ENCODE data around the gene PNLDC1. TPM values are rescaled to one million over a fixed set of nuclear protein-coding genes. Genes with fewer than 3 reads are reported as not detected.

Gene PNLDC1
- total RNA-seq, 1 donor from 2014 or later: not detected

GRCh38 chr6:159760602-159761057 lies 39.4 kb upstream of the PNLDC1 start:
- no peak for TF ChIP-seq CTCF (IDR thresholded peaks at IDR 0.05)
- H3K36me3 Mint-ChIP-seq (ENCODE audit: unreplicated experiment): peaks cover 25% of the 10 kb centered on the region
- peak overlapping the region; percentile 98 for H3K27ac Mint-ChIP-seq (ENCODE audit: unreplicated experiment)
- no peak for DNase-seq (ENCODE audit: extremely low spot score, unreplicated experiment)
- H3K4me3 Mint-ChIP-seq (ENCODE audit: unreplicated experiment): peak overlapping the region; percentile 92
- no peaks in the 10 kb centered on the region for H3K27me3 Mint-ChIP-seq (ENCODE audit: unreplicated experiment)
- no peaks in the 10 kb centered on the region for H3K9me3 Mint-ChIP-seq (ENCODE audit: unreplicated experiment)
- H3K4me1 Mint-ChIP-seq (ENCODE audit: unreplicated experiment): peaks cover 25% of the 10 kb centered on the region

- no peaks in the 10 kb centered on the region for H3K27me3 Mint-ChIP-seq (ENCODE audit: unreplicated experiment)
- DNase-seq (ENCODE audit: extremely low spot score, unreplicated experiment): no peak
- no peaks in the 10 kb centered on the region for H3K9me3 Mint-ChIP-seq (ENCODE audit: unreplicated experiment)
- H3K36me3 Mint-ChIP-seq (ENCODE audit: unreplicated experiment): peaks cover 18% of the 10 kb centered on the region
- TF ChIP-seq CTCF (IDR thresholded peaks at IDR 0.05): no peak
- H3K4me1 Mint-ChIP-seq (ENCODE audit: unreplicated experiment): peaks cover 25% of the 10 kb centered on the region
- H3K4me3 Mint-ChIP-seq (ENCODE audit: unreplicated experiment): peak overlapping the region; percentile 92
- peak overlapping the region; percentile 98 for H3K27ac Mint-ChIP-seq (ENCODE audit: unreplicated experiment)
These were observed 38.8 kb upstream of the PNLDC1 start for GRCh38 chr6:159761129-159761872.

GRCh38 chr6:159761873-159762680 lies 38.0 kb upstream of the PNLDC1 start, which contains the start of gene ACAT2:
TSS of gene ACAT2 (plus strand) at chr6:159762045. CDS start at chr6:159762088, 43 bp downstream.
- peak; percentile 97 for DNase-seq (ENCODE audit: extremely low spot score, unreplicated experiment)
- peaks cover 15% of the 10 kb centered on the region for H3K36me3 Mint-ChIP-seq (ENCODE audit: unreplicated experiment)
- no peaks in the 10 kb centered on the region for H3K9me3 Mint-ChIP-seq (ENCODE audit: unreplicated experiment)
- H3K27me3 Mint-ChIP-seq (ENCODE audit: unreplicated experiment): no peaks in the 10 kb centered on the region
- peak within 1 kb of the TSS; percentile 98 for H3K27ac Mint-ChIP-seq (ENCODE audit: unreplicated experiment)
- TF ChIP-seq CTCF (IDR thresholded peaks at IDR 0.05): no peak
- H3K4me1 Mint-ChIP-seq (ENCODE audit: unreplicated experiment): peaks cover 25% of the 10 kb centered on the region
- peak within 1 kb of the TSS; percentile 92 for H3K4me3 Mint-ChIP-seq (ENCODE audit: unreplicated experiment)

- Mint-ChIP-seq H3K27ac (ENCODE audit: unreplicated experiment) (peak overlapping the region; percentile 98), H3K27me3 (ENCODE audit: unreplicated experiment) (no peaks in the 10 kb centered on the region), H3K36me3 (ENCODE audit: unreplicated experiment) (peaks cover 13% of the 10 kb centered on the region), H3K4me3 (ENCODE audit: unreplicated experiment) (peak overlapping the region; percentile 92), H3K9me3 (ENCODE audit: unreplicated experiment) (no peaks in the 10 kb centered on the region), H3K4me1 (ENCODE audit: unreplicated experiment) (peaks cover 25% of the 10 kb centered on the region)
- no peak for DNase-seq (ENCODE audit: extremely low spot score, unreplicated experiment)
- no peak for TF ChIP-seq CTCF (IDR thresholded peaks at IDR 0.05)
These were observed 37.3 kb upstream of the PNLDC1 start for GRCh38 chr6:159762681-159763293.

All from osteocyte (in vitro differentiated cells).